HS-27A (cell line): ENCODE measurements around the gene TACR1.
A peak's percentile ranks its signal among the peaks of the same experiment; 100 is the strongest.

Experiments
- DNase-seq: peaks from one replicate; pipeline ENCODE4 v3.0.0-alpha.2; 2012; ENCODE audit warnings: low read depth, missing footprints

TACR1 gene

GRCh38 chr2:75047189-75047991 is 151.9 kb downstream of the TACR1 start:
- peak; percentile 55 for DNase-seq

- DNase-seq: no peak
These were observed 153.7 kb downstream of the TACR1 start for GRCh38 chr2:75045526-75046050.

- DNase-seq: no peak
These were observed 155.0 kb downstream of the TACR1 start for GRCh38 chr2:75044291-75044690.

GRCh38 chr2:75042823-75043222 is 156.5 kb downstream of the TACR1 start:
- no peak for DNase-seq

- no peak for DNase-seq
These were observed 157.4 kb downstream of the TACR1 start for GRCh38 chr2:75041731-75042600.

- DNase-seq: no peak
These were observed 158.1 kb downstream of the TACR1 start for GRCh38 chr2:75041226-75041625.

- no peak for DNase-seq
These were observed 163.6 kb downstream of the TACR1 start for GRCh38 chr2:75035444-75036353.

GRCh38 chr2:75033516-75033915 is 165.8 kb downstream of the TACR1 start:
- DNase-seq: no peak

GRCh38 chr2:75031906-75032803 is 167.2 kb downstream of the TACR1 start:
- DNase-seq: no peak

- DNase-seq: no peak
These were observed 168.1 kb downstream of the TACR1 start for GRCh38 chr2:75031171-75031570.

- DNase-seq: no peak
These were observed 168.9 kb downstream of the TACR1 start for GRCh38 chr2:75030218-75031009.

GRCh38 chr2:75027886-75028285 is 171.4 kb downstream of the TACR1 start:
- DNase-seq: no peak

GRCh38 chr2:75025633-75026380 is 173.5 kb downstream of the TACR1 start:
- DNase-seq: no peak

- DNase-seq: no peak
These were observed 174.1 kb downstream of the TACR1 start for GRCh38 chr2:75025216-75025615.

GRCh38 chr2:75023666-75024455 is 175.5 kb downstream of the TACR1 start:
- DNase-seq: no peak

- peak; percentile 27 for DNase-seq
These were observed 176.8 kb downstream of the TACR1 start for GRCh38 chr2:75022516-75022915.

- DNase-seq: peak; percentile 46
These were observed 177.6 kb downstream of the TACR1 start for GRCh38 chr2:75021672-75022071.

GRCh38 chr2:75020476-75020875 is 178.8 kb downstream of the TACR1 start:
- DNase-seq: no peak
